Glomerular visceral epithelial cell (primary cell): ENCODE data around the gene UGT1A10.

Source experiments
- DNase-seq: peaks from one replicate; pipeline ENCODE4 v3.0.0-alpha.2; 2016; ENCODE audit errors: extremely low spot score

Gene UGT1A10

GRCh38 chr2:233803994-233804393 lies 167.7 kb downstream of the UGT1A10 start:
- DNase-seq, result no peak

GRCh38 chr2:233807215-233807865 lies 171.1 kb downstream of the UGT1A10 start:
- DNase-seq, result no peak

DNA sequence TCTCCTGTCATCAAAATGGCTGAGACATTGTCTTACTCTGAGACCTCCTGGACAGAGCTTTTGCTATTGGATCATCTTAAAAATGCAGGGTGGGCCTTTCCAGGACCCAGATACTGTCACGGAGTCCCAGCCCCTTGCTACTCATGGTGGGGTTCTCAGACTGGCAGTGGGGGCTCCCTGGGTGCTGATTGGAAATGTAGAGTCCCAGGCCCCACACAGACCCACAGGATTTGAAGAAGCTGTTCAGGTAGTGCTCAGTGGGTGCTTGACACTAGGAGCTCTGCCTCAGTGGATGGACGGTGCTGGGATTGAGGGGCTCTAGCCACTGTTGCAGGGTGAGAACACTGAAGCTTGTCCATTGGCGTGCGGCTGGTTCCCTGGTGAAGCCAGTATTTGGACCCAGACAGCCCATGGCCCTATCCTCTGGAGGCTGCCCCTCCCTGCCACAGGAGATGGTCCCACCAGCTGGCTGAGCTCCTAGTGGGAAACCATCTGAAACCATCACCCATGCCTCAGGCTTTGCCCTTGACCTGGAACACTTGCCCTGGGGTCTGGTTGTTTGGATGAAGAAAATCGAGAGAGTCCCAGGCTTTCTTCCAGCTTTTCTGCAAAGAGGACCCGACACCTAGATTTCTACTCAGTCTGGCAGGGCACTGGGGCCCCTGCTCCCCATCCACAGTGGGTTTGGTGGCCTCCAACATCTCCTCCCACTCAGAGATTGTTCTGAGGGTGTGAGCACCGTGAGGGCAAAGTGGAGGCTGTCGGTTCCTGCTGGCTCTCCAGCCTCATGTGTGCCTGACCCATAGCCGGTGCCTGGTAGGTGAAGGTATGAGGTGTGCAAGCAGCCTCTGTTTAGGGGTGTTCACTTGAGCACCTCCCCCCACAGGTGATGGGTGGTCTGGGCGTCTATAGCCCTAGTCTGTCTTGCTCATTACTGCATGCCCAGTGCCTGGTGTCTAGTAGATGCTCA lies 172.0 kb downstream of the UGT1A10 start:
- DNase-seq, result no peak

DNA sequence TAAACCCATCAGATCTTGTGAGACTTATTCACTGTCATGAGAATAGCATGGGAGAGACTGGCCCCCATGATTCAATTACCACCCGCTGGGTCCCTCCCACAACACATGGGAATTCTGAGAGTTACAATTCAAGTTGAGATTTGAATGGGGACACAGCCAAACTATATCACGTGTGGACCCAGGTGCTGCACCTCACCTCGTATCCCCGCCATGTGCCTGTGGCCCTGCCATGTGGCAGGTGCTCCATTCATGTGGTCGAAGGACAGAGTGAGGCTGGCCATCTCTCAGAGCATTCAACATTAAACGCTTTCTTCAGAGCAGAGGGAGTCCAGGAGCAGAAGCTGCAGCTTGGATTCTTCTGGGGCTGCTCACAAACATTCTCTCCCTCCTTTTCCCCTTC lies 174.1 kb downstream of the UGT1A10 start:
- DNase-seq, result no peak

- DNase-seq, result no peak
These were observed 174.8 kb downstream of the UGT1A10 start for GRCh38 chr2:233811087-233811486.

DNA sequence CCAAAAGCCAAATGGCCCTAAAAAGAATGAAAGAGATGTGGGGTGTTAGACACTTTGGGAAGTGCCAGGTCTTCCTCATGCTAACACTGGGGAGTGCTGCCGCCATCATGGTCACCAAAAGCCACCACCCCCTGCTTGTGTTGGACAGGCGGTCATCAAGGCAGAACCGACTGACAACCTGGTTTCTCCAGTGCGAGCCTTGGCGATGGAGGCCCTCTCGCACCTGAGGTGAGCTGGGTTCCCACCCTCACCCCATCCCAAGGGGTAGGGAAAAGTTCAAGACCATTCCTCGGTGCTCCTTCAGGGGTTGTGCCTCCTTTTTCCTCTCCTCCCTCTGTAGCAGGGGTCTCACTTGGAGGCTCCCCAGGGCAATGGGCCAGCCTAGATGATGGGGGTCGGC lies 175.5 kb downstream of the UGT1A10 start:
- no peak for DNase-seq

- DNase-seq, result no peak
These were observed 177.2 kb downstream of the UGT1A10 start for GRCh38 chr2:233813236-233814055.

GRCh38 chr2:233814056-233814835 lies 178.0 kb downstream of the UGT1A10 start:
- no peak for DNase-seq

- DNase-seq, result no peak
These were observed 179.6 kb downstream of the UGT1A10 start for GRCh38 chr2:233815861-233816260.

- DNase-seq, result no peak
These were observed 180.1 kb downstream of the UGT1A10 start for GRCh38 chr2:233816334-233816733.

GRCh38 chr2:233816771-233817170 lies 180.5 kb downstream of the UGT1A10 start:
- no peak for DNase-seq

GRCh38 chr2:233817361-233817911 lies 181.2 kb downstream of the UGT1A10 start:
- no peak for DNase-seq

- DNase-seq, result no peak
These were observed 181.9 kb downstream of the UGT1A10 start for GRCh38 chr2:233817995-233818638.

GRCh38 chr2:233818639-233819621 lies 182.7 kb downstream of the UGT1A10 start:
- DNase-seq, result no peak

GRCh38 chr2:233819884-233820773 lies 183.9 kb downstream of the UGT1A10 start:
- DNase-seq, result no peak

GRCh38 chr2:233820774-233821105 lies 184.5 kb downstream of the UGT1A10 start:
- DNase-seq, result no peak

- DNase-seq, result no peak
These were observed 184.9 kb downstream of the UGT1A10 start for GRCh38 chr2:233821196-233821595.

DNA sequence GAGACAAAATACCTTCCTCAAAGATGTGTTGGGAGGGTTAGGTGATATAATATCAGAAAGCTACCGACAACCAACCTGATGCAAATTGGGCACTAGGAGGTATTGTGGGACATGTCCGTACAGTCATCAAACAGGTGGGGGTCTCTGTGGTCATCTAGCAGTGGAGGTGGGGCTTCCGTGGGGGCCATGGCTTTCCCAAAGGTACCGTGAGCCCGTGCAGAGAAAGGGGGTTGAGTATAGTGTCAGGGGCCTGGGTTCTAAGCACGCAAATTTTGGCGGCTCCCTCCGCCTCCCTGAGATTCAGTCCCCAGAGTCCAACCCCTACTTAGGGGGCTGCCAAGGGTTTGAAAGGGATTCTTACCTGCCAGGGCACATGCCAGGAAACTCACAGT lies 185.5 kb downstream of the UGT1A10 start:
- no peak for DNase-seq
